IPS-20b (cell line): ENCODE data around the gene PTMA.
"Not testable (repeated sequence)": the region's sequence is repeated elsewhere in the genome, so short reads cannot be mapped to it uniquely, and the experiment has no call there.

ENCODE experiments used
- H3K27ac ChIP-seq: one replicate; pipeline ENCODE4 v1.5.1; 2013; ENCODE audit warnings: low read length
- H3K27me3 ChIP-seq: 2 replicates; pipeline ENCODE4 v1.6.1; 2013; ENCODE audit warnings: mild to moderate bottlenecking, low read length, inconsistent platforms; ENCODE audit not compliant: insufficient read depth
- H3K36me3 ChIP-seq: 2 replicates; pipeline ENCODE4 v1.6.1; 2013; ENCODE audit warnings: low read depth, mild to moderate bottlenecking, inconsistent platforms, low read length, moderate library complexity; ENCODE audit not compliant: insufficient read depth
- H3K4me1 ChIP-seq: 2 replicates; pipeline ENCODE4 v1.6.1; 2013; ENCODE audit warnings: mild to moderate bottlenecking, control low read depth, inconsistent platforms, low read length, moderate library complexity; ENCODE audit not compliant: insufficient read depth
- H3K4me3 ChIP-seq: 2 replicates; pipeline ENCODE4 v1.5.1; 2013; ENCODE audit warnings: mild to moderate bottlenecking, low read length, inconsistent platforms
- H3K9ac ChIP-seq: 2 replicates; pipeline ENCODE4 v1.6.1; 2013; ENCODE audit warnings: low read depth, mild to moderate bottlenecking, inconsistent platforms, low read length, moderate library complexity
- H3K9me3 ChIP-seq: 2 replicates; pipeline ENCODE4 v1.6.1; 2013; ENCODE audit warnings: mild to moderate bottlenecking, low read depth, low read length, inconsistent platforms; ENCODE audit not compliant: insufficient read depth

PTMA gene

GRCh38 chr2:231706731-231707624, 1.3 kb upstream of the PTMA start:
- peaks cover 23% of the 10 kb centered on the region for H3K36me3 ChIP-seq
- H3K27ac ChIP-seq, result peak overlapping the region; percentile 94
- peak overlapping the region; percentile 94 for H3K4me3 ChIP-seq
- no peaks in the 10 kb centered on the region for H3K9me3 ChIP-seq
- H3K9ac ChIP-seq, result peak overlapping the region; percentile 100
- H3K4me1 ChIP-seq, result peaks cover 7% of the 10 kb centered on the region; the same call in 1 of the 2 replicates
- H3K27me3 ChIP-seq, result no peaks in the 10 kb centered on the region

GRCh38 chr2:231707625-231707926, 749 bp upstream of the PTMA start:
- Histone ChIP-seq H3K4me3 (peak overlapping the region; percentile 94), H3K9me3 (no peaks in the 10 kb centered on the region), H3K27ac (peak overlapping the region; percentile 94), H3K27me3 (no peaks in the 10 kb centered on the region), H3K4me1 (peaks cover 10% of the 10 kb centered on the region; the same call in 1 of the 2 replicates), H3K36me3 (peaks cover 29% of the 10 kb centered on the region), H3K9ac (peak overlapping the region; percentile 100)

GRCh38 chr2:231708773-231709635, 679 bp downstream of the PTMA start:
- Histone ChIP-seq H3K27me3 (no peaks in the 10 kb centered on the region), H3K4me1 (peaks cover 10% of the 10 kb centered on the region; the same call in 1 of the 2 replicates), H3K9ac (peak overlapping the region; percentile 99), H3K9me3 (no peaks in the 10 kb centered on the region), H3K27ac (peak overlapping the region; percentile 82), H3K4me3 (peak overlapping the region; percentile 97), H3K36me3 (peaks cover 39% of the 10 kb centered on the region)

- no peaks in the 10 kb centered on the region for H3K9me3 ChIP-seq
- H3K4me1 ChIP-seq, result peaks cover 10% of the 10 kb centered on the region; the same call in 1 of the 2 replicates
- peak overlapping the region; percentile 97 for H3K4me3 ChIP-seq
- peak overlapping the region; percentile 99 for H3K9ac ChIP-seq
- peak overlapping the region; percentile 82 for H3K27ac ChIP-seq
- no peaks in the 10 kb centered on the region for H3K27me3 ChIP-seq
- peaks cover 41% of the 10 kb centered on the region for H3K36me3 ChIP-seq
These were observed 1.3 kb downstream of the PTMA start for GRCh38 chr2:231709636-231709980.

GRCh38 chr2:231709981-231710798, 1.9 kb downstream of the PTMA start:
- Histone ChIP-seq H3K4me1 (peaks cover 10% of the 10 kb centered on the region; the same call in 1 of the 2 replicates), H3K27ac (peak overlapping the region; percentile 82), H3K36me3 (peaks cover 41% of the 10 kb centered on the region), H3K27me3 (no peaks in the 10 kb centered on the region), H3K9ac (peak overlapping the region; percentile 99), H3K9me3 (no peaks in the 10 kb centered on the region), H3K4me3 (peak overlapping the region; percentile 97)

DNA sequence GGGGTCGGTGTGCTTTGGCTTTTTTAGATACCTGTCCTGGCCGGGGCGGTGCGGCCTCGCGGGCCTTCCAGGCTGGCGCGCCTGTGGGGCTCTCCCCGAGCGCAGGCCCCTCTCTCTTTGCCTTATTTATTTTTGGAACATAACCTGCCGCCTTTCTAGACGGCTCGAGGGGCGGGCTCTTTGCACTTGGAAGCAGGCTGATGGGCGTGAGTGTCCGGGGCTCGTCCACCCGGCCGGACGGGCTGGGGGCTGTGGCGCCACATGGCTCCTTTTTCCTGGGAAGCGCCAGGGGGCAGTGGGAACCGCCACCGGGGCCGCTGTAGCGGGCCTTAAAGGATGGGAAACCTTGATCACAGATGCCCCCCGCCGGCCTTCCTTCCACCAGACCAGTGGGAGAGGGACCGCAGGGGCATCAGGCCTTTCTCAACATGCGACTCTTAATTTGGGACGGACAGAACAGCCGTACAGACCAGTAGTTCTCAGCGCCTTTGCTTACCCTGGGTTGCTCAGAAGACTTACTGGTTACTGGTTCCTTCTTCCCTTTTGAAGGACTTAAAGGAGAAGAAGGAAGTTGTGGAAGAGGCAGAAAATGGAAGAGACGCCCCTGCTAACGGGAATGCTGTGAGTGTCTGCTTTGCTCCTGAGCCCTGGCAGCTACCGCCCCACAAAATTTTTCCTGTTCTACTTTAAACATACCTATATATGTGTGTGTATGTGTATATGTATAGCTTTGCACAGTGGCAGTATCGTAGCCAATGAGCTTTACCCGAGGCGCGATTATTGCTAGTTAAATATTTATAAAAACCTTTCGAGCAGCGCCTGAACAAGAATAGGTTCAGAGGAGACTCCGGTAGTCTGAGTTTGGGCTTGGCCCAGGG, 2.7 kb downstream of the PTMA start:
- Histone ChIP-seq H3K4me3 (peak overlapping the region; percentile 97), H3K9me3 (no peaks in the 10 kb centered on the region), H3K36me3 (peaks cover 41% of the 10 kb centered on the region), H3K4me1 (peaks cover 8% of the 10 kb centered on the region; the same call in 1 of the 2 replicates), H3K27me3 (no peaks in the 10 kb centered on the region), H3K27ac (no peak overlapping the region), H3K9ac (peak overlapping the region; percentile 99)

DNA sequence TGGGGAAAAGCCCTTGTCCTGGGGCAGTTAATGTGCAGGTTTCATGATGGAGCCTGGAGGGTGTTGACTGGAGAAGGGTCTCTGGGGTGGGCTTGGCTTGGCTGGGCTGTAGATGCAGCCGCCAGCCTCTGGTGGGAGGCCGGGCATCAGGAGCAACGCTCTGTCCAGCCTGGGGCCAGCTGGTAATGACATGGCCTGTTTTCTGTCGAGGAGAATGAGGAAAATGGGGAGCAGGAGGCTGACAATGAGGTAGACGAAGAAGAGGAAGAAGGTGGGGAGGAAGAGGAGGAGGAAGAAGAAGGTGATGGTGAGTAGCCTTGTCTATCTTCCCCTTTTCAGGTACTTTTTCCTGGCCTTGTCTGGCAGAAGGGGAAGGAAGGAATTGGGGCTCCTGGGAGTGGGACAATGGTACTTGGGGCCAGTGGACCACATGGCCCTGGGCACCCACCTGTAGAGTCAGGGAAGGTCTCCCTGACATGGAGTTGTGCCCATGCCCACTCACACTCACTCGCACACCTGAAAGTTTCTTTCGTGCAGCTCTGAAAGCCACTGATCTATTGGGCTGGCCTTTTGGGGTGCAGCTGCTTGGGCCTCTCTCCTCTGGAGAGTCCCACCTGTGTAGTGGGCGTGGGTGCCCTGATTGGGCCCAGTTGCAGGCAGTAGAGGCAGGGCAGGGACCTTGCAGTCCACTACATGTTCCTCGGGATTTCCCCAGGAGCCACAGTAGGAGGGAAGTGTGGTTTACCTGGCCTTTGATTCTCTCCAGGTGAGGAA, 3.5 kb downstream of the PTMA start:
- H3K27me3 ChIP-seq, result no peaks in the 10 kb centered on the region
- H3K9me3 ChIP-seq, result no peaks in the 10 kb centered on the region
- H3K4me1 ChIP-seq, result peaks cover 8% of the 10 kb centered on the region; the same call in 1 of the 2 replicates
- H3K4me3 ChIP-seq, result peak overlapping the region; percentile 97
- H3K9ac ChIP-seq, result peak overlapping the region; percentile 99
- H3K27ac ChIP-seq, result no peak overlapping the region
- peaks cover 41% of the 10 kb centered on the region for H3K36me3 ChIP-seq

GRCh38 chr2:231712451-231713021, 4.2 kb downstream of the PTMA start:
- H3K9ac ChIP-seq, result peak overlapping the region; percentile 99; the same call in 1 of the 2 replicates
- H3K27me3 ChIP-seq, H3K9me3 ChIP-seq, H3K27ac ChIP-seq, H3K4me1 ChIP-seq: not testable (repeated sequence)
- peaks cover 41% of the 10 kb centered on the region for H3K36me3 ChIP-seq
- H3K4me3 ChIP-seq, result peak overlapping the region; percentile 97

- not testable (repeated sequence) for H3K9ac ChIP-seq, H3K9me3 ChIP-seq, H3K27me3 ChIP-seq, H3K4me1 ChIP-seq, H3K27ac ChIP-seq
- peaks cover 41% of the 10 kb centered on the region for H3K36me3 ChIP-seq
- peak overlapping the region; percentile 8; the same call in 1 of the 2 replicates for H3K4me3 ChIP-seq
These were observed 5.0 kb downstream of the PTMA start for GRCh38 chr2:231713406-231713729.
